Parathyroid adenoma (tissue), 2 donors: ENCODE results near the gene TRABD2B.

ENCODE experiments used
- H2AFZ ChIP-seq: fragments of 300-600 bp; sonication (generic); one replicate; pipeline ENCODE4 v1.7.0; 2017; ENCODE audit warnings: antibody characterized with exemption, mild to moderate bottlenecking
- H3K27ac ChIP-seq: fragments of 300-600 bp; sonication (generic); one replicate; pipeline ENCODE4 v1.7.0; 2017
- H3K27me3 ChIP-seq: fragments of 300-600 bp; sonication (generic); one replicate; pipeline ENCODE4 v1.7.0; 2017; ENCODE audit warnings: low read length; ENCODE audit not compliant: control insufficient read depth, insufficient read depth
- H3K36me3 ChIP-seq: fragments of 300-600 bp; sonication (generic); one replicate; pipeline ENCODE4 v1.7.0; 2017; ENCODE audit warnings: low read length; ENCODE audit not compliant: control insufficient read depth, insufficient read depth
- H3K4me1 ChIP-seq: fragments of 300-600 bp; sonication (generic); one replicate; pipeline ENCODE4 v1.7.0; 2017; ENCODE audit warnings: control low read depth
- H3K4me2 ChIP-seq: fragments of 300-600 bp; sonication (generic); one replicate; pipeline ENCODE4 v1.7.0; 2017; ENCODE audit warnings: low read length
- H3K4me3 ChIP-seq: fragments of 300-600 bp; sonication (generic); one replicate; pipeline ENCODE4 v1.7.0; 2017; ENCODE audit warnings: low read depth, low read length
- H3K79me2 ChIP-seq: fragments of 300-600 bp; sonication (generic); one replicate; pipeline ENCODE4 v1.7.0; 2017; ENCODE audit warnings: control low read depth
- H3K9ac ChIP-seq: fragments of 300-600 bp; sonication (generic); one replicate; pipeline ENCODE4 v1.7.0; 2017; ENCODE audit warnings: mild to moderate bottlenecking
- H3K9me3 ChIP-seq: fragments of 300-600 bp; sonication (generic); one replicate; pipeline ENCODE4 v1.7.0; 2017; ENCODE audit warnings: low read length; ENCODE audit not compliant: control insufficient read depth
- TF ChIP-seq, protein P1 (sequence below): fragments of 300-600 bp; sonication (generic); IDR thresholded peaks from one replicate; pipeline ENCODE4 v1.7.0; 2017; ENCODE audit warnings: antibody characterized with exemption, mild to moderate bottlenecking
- donor health status: primary hyperparathyroidism.

Gene TRABD2B

DNA sequence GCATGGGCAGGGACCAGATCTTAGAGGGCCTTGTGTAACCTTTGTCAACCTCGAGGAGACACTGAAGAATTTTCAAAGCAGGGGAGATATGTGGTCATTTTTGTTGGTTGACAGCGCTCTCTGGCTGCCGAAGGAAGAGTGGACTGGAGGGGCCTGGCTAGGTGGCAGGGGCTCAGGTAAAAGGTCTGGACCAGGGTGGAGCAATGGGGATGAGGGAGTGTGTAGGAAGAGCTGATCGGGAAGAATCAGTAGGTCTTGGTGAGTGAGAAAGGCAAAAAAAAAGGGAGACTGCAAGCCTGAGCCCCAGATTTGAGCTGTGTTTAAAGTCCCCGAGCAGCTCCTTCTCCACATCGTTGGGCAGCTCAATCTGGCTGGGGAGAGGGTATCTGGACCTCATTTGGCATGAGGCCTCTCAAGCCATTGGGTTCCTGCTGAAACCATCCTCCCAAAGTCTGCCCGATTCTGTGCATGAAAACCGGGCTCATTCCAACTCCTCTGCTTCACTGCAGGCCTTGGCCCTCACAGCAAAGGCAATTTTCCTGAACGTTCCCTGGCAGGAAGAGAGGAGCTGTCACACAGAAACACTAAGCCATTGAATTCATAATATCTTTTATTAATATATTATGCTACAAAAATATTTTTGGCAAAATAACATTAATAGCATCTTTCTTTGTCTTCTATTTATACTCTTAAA is 237.1 kb downstream of the TRABD2B start:
- H3K9me3 ChIP-seq: no peaks in the 10 kb centered on the region
- no peak overlapping the region for H3K4me2 ChIP-seq
- no peak overlapping the region for H3K9ac ChIP-seq
- no peak overlapping the region for H3K4me3 ChIP-seq
- no peaks in the 10 kb centered on the region for H3K27me3 ChIP-seq
- no peak overlapping the region for H2AFZ ChIP-seq
- H3K4me1 ChIP-seq: no peaks in the 10 kb centered on the region
- TF ChIP-seq, protein P1, sequence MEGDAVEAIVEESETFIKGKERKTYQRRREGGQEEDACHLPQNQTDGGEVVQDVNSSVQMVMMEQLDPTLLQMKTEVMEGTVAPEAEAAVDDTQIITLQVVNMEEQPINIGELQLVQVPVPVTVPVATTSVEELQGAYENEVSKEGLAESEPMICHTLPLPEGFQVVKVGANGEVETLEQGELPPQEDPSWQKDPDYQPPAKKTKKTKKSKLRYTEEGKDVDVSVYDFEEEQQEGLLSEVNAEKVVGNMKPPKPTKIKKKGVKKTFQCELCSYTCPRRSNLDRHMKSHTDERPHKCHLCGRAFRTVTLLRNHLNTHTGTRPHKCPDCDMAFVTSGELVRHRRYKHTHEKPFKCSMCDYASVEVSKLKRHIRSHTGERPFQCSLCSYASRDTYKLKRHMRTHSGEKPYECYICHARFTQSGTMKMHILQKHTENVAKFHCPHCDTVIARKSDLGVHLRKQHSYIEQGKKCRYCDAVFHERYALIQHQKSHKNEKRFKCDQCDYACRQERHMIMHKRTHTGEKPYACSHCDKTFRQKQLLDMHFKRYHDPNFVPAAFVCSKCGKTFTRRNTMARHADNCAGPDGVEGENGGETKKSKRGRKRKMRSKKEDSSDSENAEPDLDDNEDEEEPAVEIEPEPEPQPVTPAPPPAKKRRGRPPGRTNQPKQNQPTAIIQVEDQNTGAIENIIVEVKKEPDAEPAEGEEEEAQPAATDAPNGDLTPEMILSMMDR: no peak
- H3K79me2 ChIP-seq: no peaks in the 10 kb centered on the region
- H3K36me3 ChIP-seq: no peaks in the 10 kb centered on the region
- H3K27ac ChIP-seq: no peak overlapping the region

DNA sequence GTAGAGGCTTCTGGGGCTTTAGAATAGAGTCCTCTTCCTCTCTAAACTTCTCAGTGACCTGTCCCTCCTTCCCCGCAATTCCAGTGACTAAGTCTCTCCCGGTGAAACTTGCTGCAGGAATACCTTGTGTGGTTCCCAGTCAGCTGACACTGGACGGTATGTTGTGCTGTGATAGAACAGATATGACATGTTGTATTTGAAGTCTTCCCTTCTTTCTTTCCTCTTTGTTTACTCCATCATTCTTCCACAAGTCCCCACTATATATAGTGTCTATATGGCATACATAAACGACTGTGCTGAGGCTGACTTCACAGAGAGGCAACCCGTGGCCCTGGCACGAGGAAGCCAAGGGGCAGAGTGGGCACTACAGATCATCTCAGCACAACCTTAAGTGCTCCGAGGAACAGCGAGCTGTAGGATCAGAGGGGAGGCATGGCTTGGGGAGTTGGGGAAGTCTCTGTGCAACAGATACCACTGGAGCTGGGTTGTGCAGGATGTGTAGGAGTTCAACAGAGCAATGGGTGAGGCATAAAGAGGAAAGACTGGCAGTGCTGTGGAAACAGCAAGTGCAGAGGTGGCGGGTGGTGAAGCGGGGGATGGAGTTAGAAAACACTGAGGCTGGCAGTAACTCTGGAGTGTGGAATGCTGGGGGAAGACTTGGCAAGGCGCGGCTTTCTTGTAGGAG is 237.8 kb downstream of the TRABD2B start:
- no peak overlapping the region for H3K4me2 ChIP-seq
- no peaks in the 10 kb centered on the region for H3K9me3 ChIP-seq
- H3K4me1 ChIP-seq: no peaks in the 10 kb centered on the region
- no peaks in the 10 kb centered on the region for H3K79me2 ChIP-seq
- H3K9ac ChIP-seq: no peak overlapping the region
- no peaks in the 10 kb centered on the region for H3K36me3 ChIP-seq
- H3K4me3 ChIP-seq: no peak overlapping the region
- no peak overlapping the region for H3K27ac ChIP-seq
- no peaks in the 10 kb centered on the region for H3K27me3 ChIP-seq
- TF ChIP-seq, protein P1: no peak
- no peak overlapping the region for H2AFZ ChIP-seq

DNA sequence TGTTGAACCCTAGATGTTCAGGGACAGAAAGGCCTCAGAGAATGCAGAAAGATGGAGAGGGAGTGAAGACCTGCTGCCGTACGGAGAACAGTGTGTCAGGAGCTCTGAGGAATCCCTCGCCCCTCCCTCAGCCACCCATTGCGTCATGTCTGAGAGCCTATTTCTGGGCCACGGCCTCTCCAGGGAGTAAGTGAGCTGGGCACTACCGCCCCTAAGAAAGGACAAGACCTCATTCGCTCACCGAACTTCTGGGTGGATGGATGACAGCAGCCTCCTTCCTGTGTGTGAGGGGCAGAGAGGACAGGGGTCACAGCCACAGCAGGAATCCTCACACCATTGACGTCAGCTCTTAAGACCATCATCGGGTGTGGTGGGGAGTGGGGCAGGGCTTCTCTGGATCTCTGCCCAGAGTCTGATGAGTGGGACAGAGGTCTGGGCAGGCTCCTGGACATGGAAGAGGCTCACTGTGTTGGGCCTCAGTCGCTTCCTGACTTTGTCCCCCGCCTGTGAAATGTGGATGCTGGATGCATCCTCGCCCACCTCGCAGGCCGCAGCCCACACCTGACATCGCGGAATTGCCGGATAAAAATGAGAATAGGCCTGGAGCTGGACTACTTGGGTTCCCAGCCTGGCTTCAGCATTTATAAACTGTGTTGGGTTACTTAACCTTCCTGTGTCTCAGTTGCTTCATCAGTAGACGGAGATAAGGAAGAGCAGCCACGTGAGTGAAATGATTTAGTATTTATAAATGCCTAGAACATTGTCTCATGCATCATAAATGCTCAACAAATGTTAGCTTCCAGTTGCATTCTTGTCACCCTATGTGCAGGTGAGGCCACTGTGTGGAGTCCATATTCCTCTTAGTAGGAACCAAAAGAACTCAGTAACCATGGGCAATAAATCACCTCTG is 238.6 kb downstream of the TRABD2B start:
- Histone ChIP-seq H3K27ac (no peak overlapping the region), H2AFZ (no peak overlapping the region), H3K79me2 (no peaks in the 10 kb centered on the region), H3K9ac (no peak overlapping the region), H3K9me3 (no peaks in the 10 kb centered on the region), H3K27me3 (no peaks in the 10 kb centered on the region), H3K4me2 (no peak overlapping the region), H3K4me3 (no peak overlapping the region), H3K36me3 (no peaks in the 10 kb centered on the region), H3K4me1 (no peaks in the 10 kb centered on the region)
- TF ChIP-seq, protein P1: no peak

DNA sequence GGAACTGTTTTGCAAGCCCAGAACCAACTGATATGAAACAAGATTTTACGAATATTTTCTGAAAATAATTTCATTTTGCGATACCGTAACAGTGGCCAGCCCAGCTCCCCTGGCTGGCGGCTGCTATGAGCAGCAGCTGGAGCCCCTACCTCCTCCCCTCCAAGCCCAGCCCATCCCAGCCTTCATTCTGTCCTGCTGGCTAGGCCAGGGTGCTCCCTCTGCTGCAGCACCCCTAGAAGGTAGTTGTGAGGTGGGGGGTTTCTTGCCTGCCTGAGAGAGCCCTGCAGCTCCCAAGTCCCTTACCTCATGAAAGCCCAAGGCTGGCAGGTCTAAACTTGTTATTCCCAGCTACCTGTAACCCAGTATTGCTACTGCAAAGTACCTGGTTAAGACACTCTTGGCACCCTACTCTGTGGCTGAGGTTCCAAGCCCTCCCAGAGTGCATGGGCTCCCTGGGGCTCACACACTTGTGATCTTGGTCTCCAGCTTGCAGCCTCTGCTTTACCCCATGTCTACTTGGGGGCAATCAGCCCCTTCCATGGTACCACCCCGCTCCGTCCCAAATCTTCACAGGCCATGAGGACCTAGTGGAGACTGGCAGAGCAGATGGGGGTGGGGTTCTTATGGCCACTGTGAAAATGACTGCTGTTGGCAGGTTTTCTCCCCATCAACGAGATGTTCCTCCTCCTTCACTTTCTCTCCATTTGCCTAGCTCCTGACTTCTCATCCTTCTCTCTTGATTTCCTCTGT is 239.8 kb downstream of the TRABD2B start:
- Histone ChIP-seq H3K9ac (no peak overlapping the region), H3K9me3 (no peaks in the 10 kb centered on the region), H3K27ac (no peak overlapping the region), H3K4me3 (no peak overlapping the region), H2AFZ (no peak overlapping the region), H3K4me1 (no peaks in the 10 kb centered on the region), H3K36me3 (no peaks in the 10 kb centered on the region), H3K79me2 (no peaks in the 10 kb centered on the region), H3K4me2 (no peak overlapping the region), H3K27me3 (no peaks in the 10 kb centered on the region)
- TF ChIP-seq, protein P1: no peak
